GM12878 (cell line): ENCODE results near the gene UBE2E2. TPM values are rescaled to one million over a fixed set of nuclear protein-coding genes. Genes with fewer than 3 reads are reported as not detected.

Source experiments
- ATAC-seq: fragments of 200-7000 bp; cut with Tn5 transposase; 3 replicates; pipeline ENCODE4 v1.9.1; 2020; ENCODE audit warnings: mild to moderate bottlenecking, moderate library complexity
- BruUV-seq: library from RNA; stranded (reverse); fragments of 400-500 nt; replicated peaks from 2 replicates; lab custom pipeline; 2021; lab: Mats Ljungman, UMichigan
- CTCF ChIA-PET: fragments of 300-600 bp; sonication (Branson Sonifier 250); formaldehyde crosslinking; extraction: SDS; loops from one replicate; lab custom pipeline; 2021; ENCODE audit warnings: inconsistent platforms; lab: Yijun Ruan, JAX
- POLR2A ChIA-PET: fragments of 350-600 bp; formaldehyde crosslinking; extraction: SDS; loops from one replicate; lab custom pipeline; 2021; ENCODE audit warnings: inconsistent platforms; lab: Charles Lee
- RAD21 ChIA-PET: fragments of 300-600 bp; sonication (Branson Sonifier 250); formaldehyde crosslinking; loops from one replicate; lab custom pipeline; 2023; ENCODE audit warnings: antibody characterized with exemption; ENCODE audit not compliant: unreplicated experiment; lab: Charles Lee
- SMC1A ChIA-PET: fragments of 300-600 bp; sonication (Branson Sonifier 250); formaldehyde crosslinking; loops from one replicate; lab custom pipeline; 2023; ENCODE audit not compliant: unreplicated experiment, uncharacterized antibody; lab: Charles Lee
- DNase-seq: peaks from one replicate; pipeline ENCODE4 v3.0.0-alpha.2; 2011; ENCODE audit warnings: low read depth, low spot score
- FAIRE-seq: peaks from 3 replicates; lab custom pipeline; 2011; peaks lifted over from hg19 to GRCh38; lab: Jason Lieb, UNC
- H2AFZ ChIP-seq: 2 replicates; pipeline ENCODE4 v1.6.0; 2011; ENCODE audit warnings: low read depth, low read length, control low read depth; ENCODE audit not compliant: control insufficient read depth
- H3K27ac ChIP-seq: 2 replicates; pipeline ENCODE4 v1.5.1; 2011; ENCODE audit warnings: control low read depth; ENCODE audit not compliant: control insufficient read depth, insufficient read depth
- H3K27me3 ChIP-seq, 2 experiments: replicated peaks in 1 of 2; 2 replicates each; pipeline versions ENCODE4 v1.6.0 to v1.6.1; 2011; ENCODE audit warnings: low read length in 1 of 2; ENCODE audit not compliant: control insufficient read depth in 2 of 2, insufficient read depth in 2 of 2
- H3K36me3 ChIP-seq, 2 experiments: 2 replicates each; pipeline ENCODE4 v1.5.1; 2011; ENCODE audit warnings: low read length in 1 of 2; ENCODE audit not compliant: control insufficient read depth in 2 of 2, insufficient read depth in 2 of 2
- H3K4me1 ChIP-seq: 2 replicates; pipeline ENCODE4 v1.6.1; 2011; ENCODE audit warnings: mild to moderate bottlenecking, low read length, moderate library complexity, mixed read lengths; ENCODE audit not compliant: control insufficient read depth, insufficient read depth
- H3K4me2 ChIP-seq: 2 replicates; pipeline ENCODE4 v1.6.0; 2011; ENCODE audit warnings: control low read depth; ENCODE audit not compliant: control insufficient read depth, insufficient read depth
- H3K4me3 ChIP-seq: fragments of 200-600 bp; sonication (generic); 2 replicates; pipeline ENCODE4 v1.5.1; 2016
- H3K79me2 ChIP-seq: 2 replicates; pipeline ENCODE4 v1.6.0; 2011; ENCODE audit warnings: low read length; ENCODE audit not compliant: control insufficient read depth, insufficient read depth
- H3K9ac ChIP-seq: 2 replicates; pipeline ENCODE4 v1.8.0; 2011; ENCODE audit warnings: low read length, control low read depth, mixed read lengths; ENCODE audit not compliant: control insufficient read depth, insufficient read depth
- H3K9me3 ChIP-seq: replicated peaks from 3 replicates; pipeline ENCODE4 v1.5.1; 2011; ENCODE audit warnings: mild to moderate bottlenecking, low read length; ENCODE audit not compliant: control insufficient read depth, insufficient read depth
- H4K20me1 ChIP-seq: 2 replicates; pipeline ENCODE4 v1.6.0; 2011; ENCODE audit not compliant: control insufficient read depth, insufficient read depth
- ASH2L ChIP-seq: fragments of 300-600, 200-600 bp; sonication (generic); IDR thresholded peaks from 2 replicates; pipeline ENCODE4 v1.6.1; 2017; ENCODE audit warnings: low read depth, mild to moderate bottlenecking, borderline replicate concordance
- CBX5 ChIP-seq: sonication (generic); IDR thresholded peaks from 2 replicates; pipeline ENCODE4 v1.6.1; 2016; ENCODE audit warnings: low read depth, moderate library complexity, mild to moderate bottlenecking, inconsistent platforms
- CHD4 ChIP-seq: fragments of 200-600 bp; sonication (generic); IDR thresholded peaks from 2 replicates; pipeline ENCODE4 v1.6.1; 2016; ENCODE audit warnings: mild to moderate bottlenecking
- ELK1 ChIP-seq: IDR thresholded peaks from 2 replicates; pipeline ENCODE4 v1.6.1; 2012; ENCODE audit warnings: low read depth, low read length, improper control_type of control experiment
- GATAD2B ChIP-seq: fragments of 450-650 bp; conservative IDR thresholded peaks from 2 replicates; pipeline ENCODE4 v1.6.1; 2017; ENCODE audit warnings: low read depth, mild to moderate bottlenecking, moderate library complexity
- MYB ChIP-seq: fragments of 150-350 bp; IDR thresholded peaks from 2 replicates; pipeline ENCODE4 v1.6.1; 2014; ENCODE audit warnings: mild to moderate bottlenecking, low read depth, low read length, borderline replicate concordance
- NFYB ChIP-seq: IDR thresholded peaks from 2 replicates; pipeline ENCODE4 v1.6.1; 2011; ENCODE audit warnings: low read depth, mild to moderate bottlenecking, low read length, improper control_type of control experiment, moderate library complexity; ENCODE audit not compliant: insufficient read depth
- POLR2AphosphoS5 ChIP-seq: IDR thresholded peaks from 2 replicates; pipeline ENCODE4 v1.6.1; 2011; ENCODE audit warnings: mild to moderate bottlenecking, low read length, inconsistent platforms
- POU2F2 ChIP-seq: IDR thresholded peaks from 3 replicates; pipeline ENCODE4 v1.6.1; 2011; ENCODE audit warnings: low read depth, mild to moderate bottlenecking, low read length, borderline replicate concordance
- SREBF2 ChIP-seq: IDR thresholded peaks from 2 replicates; pipeline ENCODE4 v1.6.1; 2012; ENCODE audit warnings: mild to moderate bottlenecking, low read length
- ZBED1 ChIP-seq: IDR thresholded peaks from 2 replicates; pipeline ENCODE4 v1.6.1; 2016; ENCODE audit warnings: borderline replicate concordance
- ZBTB40 ChIP-seq: fragments of 450-650 bp; IDR thresholded peaks from 2 replicates; pipeline ENCODE4 v1.6.1; 2016; ENCODE audit warnings: mild to moderate bottlenecking, moderate library complexity, borderline replicate concordance
- ZNF274 ChIP-seq: IDR thresholded peaks from one replicate; pipeline ENCODE4 v1.8.0; 2011; ENCODE audit not compliant: insufficient read length, insufficient read depth
- WGBS: methylation state at CpG from one replicate; pipeline ENCODE4 v1.1.6; 2016; ENCODE audit warnings: low lambda C conversion rate; ENCODE audit not compliant: insufficient replicate concordance, insufficient coverage; ENCODE audit errors: missing lambda C conversion rate; 5-methylcytosine and 5-hydroxymethylcytosine counted together
- in situ Hi-C: fragments of 300-500 bp; cut with MboI; formaldehyde crosslinking; loops from 9 replicates; pipeline ENCODE4 v1.14.3; 2018; ENCODE audit warnings: mixed read lengths
- intact Hi-C: fragments of 100-400 bp; cut with micrococcal nuclease; formaldehyde crosslinking; loops from one replicate; pipeline ENCODE4 v1.14.2; 2022; ENCODE audit not compliant: unreplicated experiment
- polyA plus RNA-seq, 11 experiments: library from polyadenylated mRNA; depleted of rRNA in 4 of 11; unstranded in 6 of 11; stranded (reverse) in 5 of 11; fragments of >200 nt; fragmentation: Nextera tagmentation in 4 of 11; fragmentation: Illumina TruSeq in 1 of 11; extraction: Ambion mirVana in 4 of 11; extraction: Trizol in 1 of 11; gene quantifications; 1 replicate in 1 of 11; 2 replicates in 10 of 11; pipeline versions ENCODE4 v1.2.1 to v1.2.3, GENCODE V29; 2011 to 2016; ENCODE audit warnings: inconsistent platforms in 2 of 11, missing spikeins in 2 of 11, low read depth in 1 of 11
- total RNA-seq, 4 experiments: library from RNA; depleted of rRNA in 3 of 4; stranded (reverse); fragments of >200 nt in 3 of 4; fragmentation: Illumina TruSeq in 1 of 4; extraction: Trizol in 1 of 4; gene quantifications; 2 replicates each; pipeline versions ENCODE4 v1.2.1 to v1.2.3, GENCODE V29; 2013 to 2021

The UBE2E2 gene
- total and polyA plus RNA-seq, 10 of the 15 experiments (the other 5 are each of a cell fraction or from before 2014, with no cell fraction given): 8.7 to 71.0 (median 36.4) TPM

DNA sequence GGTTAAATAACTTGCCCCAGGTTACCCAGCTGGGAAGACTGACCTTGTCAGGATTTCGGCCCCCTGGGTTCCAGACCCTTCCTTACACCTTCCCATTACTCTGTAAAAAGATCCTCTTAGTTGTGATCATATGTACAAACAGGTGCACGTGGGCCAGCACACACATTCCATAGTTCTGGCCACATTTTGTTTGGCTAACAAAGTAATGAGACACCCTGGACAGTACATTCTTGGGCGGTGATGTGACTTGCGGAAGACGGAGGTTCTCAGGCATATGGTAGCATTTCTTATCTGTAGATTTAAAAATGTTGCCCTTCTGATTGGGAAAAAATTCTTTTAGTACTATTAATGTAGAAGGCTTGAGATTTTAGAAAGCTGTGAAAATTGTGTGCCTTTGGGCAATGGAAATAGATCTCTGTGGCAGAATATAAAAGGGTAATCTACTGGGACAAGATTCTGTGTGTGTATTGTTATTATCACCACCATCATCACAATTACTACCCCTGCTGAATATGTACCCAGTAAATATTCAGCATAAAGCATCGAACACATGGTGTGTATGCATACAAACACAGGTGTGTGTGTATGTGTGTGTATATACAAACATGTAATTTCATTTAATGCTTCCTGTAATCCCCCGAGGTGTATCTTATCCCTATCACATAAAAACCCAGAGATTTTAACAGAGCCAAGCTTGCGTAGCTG lies 397.2 kb downstream of the UBE2E2 start:
- ChIA-PET POLR2A (no interaction called here), SMC1A (interaction anchor here (0.6 kb wide), 1 partner anchor 12 kb away, joined by 3 read pairs; no protein-coding TSS in a partner anchor), CTCF (interaction anchor here (0.6 kb wide), 1 partner anchor 15 kb away, joined by 3 read pairs; no protein-coding TSS in a partner anchor), RAD21 (no interaction called here)
- Histone ChIP-seq H3K36me3 (no peaks in the 10 kb centered on the region; a peak in 1 of 4 replicates), H2AFZ (no peak overlapping the region), H3K4me2 (no peak overlapping the region), H4K20me1 (no peaks in the 10 kb centered on the region), H3K27me3 (no peaks in the 10 kb centered on the region), H3K79me2 (no peaks in the 10 kb centered on the region), H3K9ac (no peak overlapping the region), H3K4me1 (no peaks in the 10 kb centered on the region), H3K9me3 (peaks cover 1% of the 10 kb centered on the region; the same call in 1 of the 3 replicates), H3K27ac (no peak overlapping the region), H3K4me3 (no peak overlapping the region)
- ATAC-seq: no peak
- no peak for DNase-seq
- WGBS: 89% methylated on average over 8 of the region's 8 CpGs
- no peak for TF ChIP-seq ZBED1
- no peak for TF ChIP-seq ZBTB40
- no peak for TF ChIP-seq NFYB
- no peak for TF ChIP-seq SREBF2
- TF ChIP-seq POLR2AphosphoS5: no peak
- no peak for TF ChIP-seq POU2F2
- TF ChIP-seq ELK1: no peak
- TF ChIP-seq MYB: no peak
- no peak for TF ChIP-seq ZNF274
- TF ChIP-seq CHD4: no peak
- TF ChIP-seq CBX5: no peak
- TF ChIP-seq GATAD2B: no peak
- TF ChIP-seq ASH2L: no peak
- no TSS peak for BruUV-seq
- no peak for FAIRE-seq
- intact Hi-C loops: no loop called here
- in situ Hi-C loops: no loop called here
